ENCODE results near the gene BTBD18.
A peak's percentile ranks its signal among the peaks of the same experiment; 100 is the strongest.
"Not testable (repeated sequence)": the region's sequence is repeated elsewhere in the genome, so short reads cannot be mapped to it uniquely, and the experiment has no call there.

The BTBD18 gene

GRCh38 chr11:57727185-57727584 lies 24.4 kb downstream of the BTBD18 start:
- DNase-seq: no peak

GRCh38 chr11:57716726-57717125 lies 34.9 kb downstream of the BTBD18 start:
- DNase-seq: not testable (repeated sequence)

DNA sequence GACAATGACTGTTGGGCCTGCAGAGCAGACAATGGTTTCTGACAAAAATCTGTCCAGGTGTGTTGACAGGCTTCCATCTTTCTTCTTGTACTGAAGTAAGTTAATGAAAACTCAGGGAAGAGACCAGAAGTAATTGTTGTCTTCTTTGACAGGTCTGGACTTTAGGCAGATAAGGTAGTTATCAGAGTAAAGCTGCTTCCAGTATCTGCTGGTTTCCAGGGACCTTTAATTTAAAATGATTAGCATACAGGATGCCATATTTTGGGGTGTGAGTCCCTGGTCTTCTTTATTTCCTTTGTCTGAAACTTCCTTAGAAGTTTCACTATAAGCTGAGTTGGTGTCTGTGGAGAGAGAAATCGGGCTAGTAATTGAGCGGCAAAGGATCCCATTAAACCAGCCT lies 37.8 kb downstream of the BTBD18 start:
- DNase-seq: no peak

GRCh38 chr11:57712256-57713150 lies 39.1 kb downstream of the BTBD18 start, which contains the start of gene TMX2:
Gene TMX2, plus strand, starts transcription at chr11:57712593. Its CDS starts 26 bp downstream, at chr11:57712619.
- peak; percentile 90 for DNase-seq

- DNase-seq: peak; percentile 63
Measured at GRCh38 chr11:57711414-57712255, 40.0 kb downstream of the BTBD18 start, which contains the start of gene MED19. Gene MED19, minus strand, starts transcription at chr11:57712215. Its CDS starts 36 bp downstream, at chr11:57712179.

- no peak for DNase-seq
Measured at GRCh38 chr11:57709802-57710367, 41.7 kb downstream of the BTBD18 start.

- not testable (repeated sequence) for DNase-seq
Measured at GRCh38 chr11:57705432-57705831, 46.2 kb downstream of the BTBD18 start.

DNA sequence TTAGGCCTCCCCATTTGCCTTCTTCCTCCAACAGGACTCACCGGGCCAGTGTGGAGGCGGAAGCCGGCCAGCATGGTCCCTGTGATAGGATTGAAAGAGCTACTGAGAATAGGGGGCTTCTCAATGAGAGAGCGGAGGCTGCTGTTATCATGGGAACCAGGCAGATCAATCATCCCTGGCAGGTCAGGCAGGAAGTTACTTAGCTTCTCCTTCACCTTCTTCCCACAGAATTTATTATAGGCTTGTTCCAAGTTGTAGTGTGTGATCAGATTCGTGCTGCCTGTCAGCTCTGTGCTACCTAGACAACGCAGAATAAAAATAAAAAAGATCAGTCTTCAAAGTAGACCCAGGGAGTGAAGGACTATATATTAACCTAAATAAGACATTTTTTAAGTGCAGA lies 46.7 kb downstream of the BTBD18 start:
- DNase-seq: no peak

GRCh38 chr11:57703341-57703740 lies 48.3 kb downstream of the BTBD18 start:
- DNase-seq: no peak

DNA sequence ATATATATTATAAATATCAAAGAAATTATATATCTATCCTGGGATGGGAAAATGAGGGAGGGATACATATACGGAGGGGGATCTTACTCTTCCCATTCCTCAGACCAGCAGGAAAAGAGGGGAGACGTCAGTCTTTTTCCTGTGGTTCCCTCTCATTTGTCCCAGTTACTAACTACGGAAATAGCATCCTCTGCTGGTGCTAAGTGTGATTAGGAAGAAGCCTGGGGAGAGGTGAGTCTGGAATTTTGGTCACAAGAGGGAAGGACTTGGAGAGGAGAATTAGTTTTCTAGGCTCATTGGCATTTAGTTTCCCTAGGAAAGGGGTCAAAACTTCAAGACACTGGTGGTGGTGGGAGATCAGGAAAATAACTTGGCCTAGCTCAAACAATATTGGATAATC lies 51.2 kb downstream of the BTBD18 start:
- no peak for DNase-seq

- DNase-seq: no peak
Measured at GRCh38 chr11:57699813-57700212, 51.8 kb downstream of the BTBD18 start.

- no peak for DNase-seq
Measured at GRCh38 chr11:57698843-57699365, 52.7 kb downstream of the BTBD18 start.

Data from activated gamma-delta T cell treated with Interleukin-2 at 50 U/mL for 16 hours (primary cell).